DMS79 (cell line): ENCODE data around the gene HES1.
"Not testable (repeated sequence)": the region's sequence is repeated elsewhere in the genome, so short reads cannot be mapped to it uniquely, and the experiment has no call there.

Experiments
- DNase-seq: peaks from one replicate; lab custom pipeline; 2025; lab: John Stamatoyannopoulos, UW

HES1 gene

GRCh38 chr3:194135806-194136518 is at the start of gene HES1:
TSS of gene HES1 (plus strand) at chr3:194136148. CDS start at chr3:194136381, 233 bp downstream.
- DNase-seq: peak; percentile 74

- DNase-seq: no peak
Measured at GRCh38 chr3:194086388-194087075, 49.4 kb upstream of the HES1 start.

- no peak for DNase-seq
Measured at GRCh38 chr3:194087280-194087679, 48.7 kb upstream of the HES1 start.

GRCh38 chr3:194087995-194088855 is 47.7 kb upstream of the HES1 start:
- no peak for DNase-seq

GRCh38 chr3:194089357-194090177 is 46.4 kb upstream of the HES1 start:
- no peak for DNase-seq

- not testable (repeated sequence) for DNase-seq
Measured at GRCh38 chr3:194090178-194090555, 45.8 kb upstream of the HES1 start.

GRCh38 chr3:194090716-194091115 is 45.2 kb upstream of the HES1 start:
- no peak for DNase-seq

GRCh38 chr3:194091141-194091540 is 44.8 kb upstream of the HES1 start:
- DNase-seq: no peak

- DNase-seq: not testable (repeated sequence)
Measured at GRCh38 chr3:194091897-194092296, 44.1 kb upstream of the HES1 start.

- DNase-seq: no peak
Measured at GRCh38 chr3:194092881-194093301, 43.1 kb upstream of the HES1 start.

- DNase-seq: no peak
Measured at GRCh38 chr3:194093842-194094241, 42.1 kb upstream of the HES1 start.

GRCh38 chr3:194095464-194095863 is 40.5 kb upstream of the HES1 start:
- DNase-seq: peak; percentile 21

GRCh38 chr3:194095902-194096301 is 40.0 kb upstream of the HES1 start:
- DNase-seq: no peak

- DNase-seq: no peak
Measured at GRCh38 chr3:194097141-194097882, 38.6 kb upstream of the HES1 start.

GRCh38 chr3:194098081-194098842 is 37.7 kb upstream of the HES1 start:
- DNase-seq: no peak

- DNase-seq: no peak
Measured at GRCh38 chr3:194098843-194099183, 37.1 kb upstream of the HES1 start.

- DNase-seq: no peak
Measured at GRCh38 chr3:194099215-194099614, 36.7 kb upstream of the HES1 start.

- DNase-seq: no peak
Measured at GRCh38 chr3:194100856-194101390, 35.0 kb upstream of the HES1 start.

- DNase-seq: no peak
Measured at GRCh38 chr3:194101592-194102432, 34.1 kb upstream of the HES1 start.
